GM23338 (cell line): ENCODE data around the gene PITHD1. TPM values are rescaled to one million over a fixed set of nuclear protein-coding genes. Genes with fewer than 3 reads are reported as not detected.
A peak's percentile ranks its signal among the peaks of the same experiment; 100 is the strongest.

Source experiments
- ATAC-seq: fragments of 200-7000 bp; cut with Tn5 transposase; 3 replicates; pipeline ENCODE4 v1.9.1; 2020
- DNase-seq: peaks from one replicate; pipeline ENCODE4 v3.0.0-alpha.2; 2015; ENCODE audit warnings: low spot score
- H2AFZ ChIP-seq: fragments of 200-600 bp; sonication (generic); 2 replicates; pipeline ENCODE4 v1.8.0; 2016; ENCODE audit warnings: antibody characterized with exemption, mild to moderate bottlenecking, moderate library complexity
- H3F3A ChIP-seq: fragments of 200-600 bp; sonication (generic); replicated peaks from 2 replicates; pipeline ENCODE4 v1.8.0; 2017; ENCODE audit warnings: antibody characterized with exemption, mixed run types, low read depth
- H3K27ac ChIP-seq: fragments of 200-600 bp; sonication (generic); 2 replicates; pipeline ENCODE4 v1.6.1; 2016; ENCODE audit warnings: low read depth
- H3K27me3 ChIP-seq: fragments of 200-600 bp; sonication (generic); 2 replicates; pipeline ENCODE4 v1.8.0; 2016; ENCODE audit warnings: mild to moderate bottlenecking, mixed run types, moderate library complexity; ENCODE audit not compliant: insufficient read depth
- H3K36me3 ChIP-seq: fragments of 200-600 bp; sonication (generic); 2 replicates; pipeline ENCODE4 v1.8.0; 2016; ENCODE audit warnings: mild to moderate bottlenecking; ENCODE audit not compliant: insufficient read depth
- H3K4me1 ChIP-seq: fragments of 200-600 bp; sonication (generic); 2 replicates; pipeline ENCODE4 v1.8.0; 2016; ENCODE audit warnings: mild to moderate bottlenecking, moderate library complexity; ENCODE audit not compliant: insufficient read depth
- H3K4me2 ChIP-seq: fragments of 200-600 bp; sonication (generic); 2 replicates; pipeline ENCODE4 v1.7.1; 2017; ENCODE audit warnings: mixed run types
- H3K4me3 ChIP-seq: fragments of 200-600 bp; sonication (generic); 2 replicates; pipeline ENCODE4 v1.6.1; 2016; ENCODE audit warnings: mixed run types
- H3K79me2 ChIP-seq: fragments of 200-600 bp; sonication (generic); replicated peaks from 2 replicates; pipeline ENCODE4 v1.8.0; 2017; ENCODE audit warnings: mild to moderate bottlenecking; ENCODE audit not compliant: insufficient read depth
- H3K9me2 ChIP-seq: fragments of 200-600 bp; sonication (generic); 2 replicates; pipeline ENCODE4 v1.8.0; 2017; ENCODE audit not compliant: insufficient read depth
- H4K20me1 ChIP-seq: fragments of 200-600 bp; sonication (generic); replicated peaks from 2 replicates; pipeline ENCODE4 v1.8.0; 2017; ENCODE audit warnings: mild to moderate bottlenecking; ENCODE audit not compliant: insufficient read depth
- H3K27ac Mint-ChIP-seq: 2 replicates; pipeline ENCODE4 v1.8.0; 2020; ENCODE audit warnings: inconsistent platforms, mild to moderate bottlenecking, moderate library complexity, mixed read lengths
- H3K27me3 Mint-ChIP-seq: 3 replicates; pipeline ENCODE4 v1.8.0; 2022; ENCODE audit warnings: low read depth, mild to moderate bottlenecking, moderate library complexity, mixed read lengths, inconsistent platforms; ENCODE audit not compliant: insufficient read depth, poor library complexity
- H3K36me3 Mint-ChIP-seq: 3 replicates; pipeline ENCODE4 v1.8.0; 2021; ENCODE audit warnings: low read depth, mild to moderate bottlenecking, inconsistent platforms, moderate library complexity, mixed read lengths
- H3K4me1 Mint-ChIP-seq: 3 replicates; pipeline ENCODE4 v1.8.0; 2020; ENCODE audit warnings: mild to moderate bottlenecking, inconsistent platforms, mixed read lengths
- H3K4me3 Mint-ChIP-seq: 3 replicates; pipeline ENCODE4 v1.8.0; 2021; ENCODE audit warnings: moderate library complexity, mild to moderate bottlenecking, inconsistent platforms, mixed read lengths
- H3K9me3 Mint-ChIP-seq: 3 replicates; pipeline ENCODE4 v1.8.0; 2020; ENCODE audit warnings: moderate library complexity, mild to moderate bottlenecking, inconsistent platforms, mixed read lengths
- CREB1 ChIP-seq: fragments of 250-450 bp; sonication (Bioruptor Pico); IDR thresholded peaks from 2 replicates; pipeline ENCODE4 v1.5.0; 2020; ENCODE audit warnings: low read depth, mild to moderate bottlenecking, moderate library complexity
- CTCF ChIP-seq, 2 experiments: fragments of 200-600 bp in 1 of 2; sonication (generic) in 1 of 2; conservative IDR thresholded peaks; 2 replicates each; pipeline versions ENCODE4 v1.5.1 to v1.6.1; 2016 to 2017; ENCODE audit warnings: antibody characterized with exemption in 2 of 2, low read depth in 2 of 2, mild to moderate bottlenecking in 2 of 2, moderate library complexity in 1 of 2
- ETS1 ChIP-seq: IDR thresholded peaks from 2 replicates; pipeline ENCODE4 v1.6.1; 2016; ENCODE audit warnings: antibody characterized with exemption
- EZH2 ChIP-seq: fragments of 200-600 bp; sonication (generic); IDR thresholded peaks from one replicate; pipeline ENCODE4 v1.8.0; 2017; ENCODE audit warnings: antibody characterized with exemption, mild to moderate bottlenecking, low read depth; ENCODE audit not compliant: unreplicated experiment
- EZH2phosphoT487 ChIP-seq: fragments of 200-600 bp; sonication (generic); IDR thresholded peaks from one replicate; pipeline ENCODE4 v1.8.1; 2018; ENCODE audit warnings: antibody characterized with exemption; ENCODE audit not compliant: unreplicated experiment
- JUNB ChIP-seq: IDR thresholded peaks from one replicate; pipeline ENCODE4 v1.6.1; 2016; ENCODE audit warnings: antibody characterized with exemption; ENCODE audit not compliant: unreplicated experiment
- NANOG ChIP-seq: IDR thresholded peaks from 2 replicates; pipeline ENCODE4 v1.6.1; 2016; ENCODE audit warnings: antibody characterized with exemption, borderline replicate concordance
- POLR2AphosphoS5 ChIP-seq: IDR thresholded peaks from 2 replicates; pipeline ENCODE4 v1.6.1; 2016; ENCODE audit warnings: antibody characterized with exemption, low read depth
- REST ChIP-seq: IDR thresholded peaks from one replicate; pipeline ENCODE4 v1.6.1; 2018; ENCODE audit warnings: antibody characterized with exemption; ENCODE audit not compliant: unreplicated experiment
- STAT1 ChIP-seq: IDR thresholded peaks from one replicate; pipeline ENCODE4 v1.6.1; 2016; ENCODE audit warnings: antibody characterized with exemption; ENCODE audit not compliant: unreplicated experiment
- ZNF114 ChIP-seq: fragments of 250-450 bp; sonication (Bioruptor Pico); IDR thresholded peaks from 2 replicates; pipeline ENCODE4 v1.5.0; 2020; ENCODE audit warnings: mild to moderate bottlenecking, moderate library complexity
- ZNF331 ChIP-seq: fragments of 250-450 bp; sonication (Bioruptor Pico); IDR thresholded peaks from 2 replicates; pipeline ENCODE4 v1.5.0; 2020; ENCODE audit warnings: low read depth, mild to moderate bottlenecking, moderate library complexity
- ZNF462 ChIP-seq: fragments of 250-450 bp; sonication (Bioruptor Pico); IDR thresholded peaks from 2 replicates; pipeline ENCODE4 v1.5.0; 2020; ENCODE audit warnings: mild to moderate bottlenecking, moderate library complexity
- polyA plus RNA-seq: library from polyadenylated mRNA; unstranded; fragments of >200 nt; fragmentation: Nextera tagmentation; extraction: Ambion mirVana; gene quantifications from 2 replicates; pipeline ENCODE4 v1.2.1, GENCODE V29; 2016
- total RNA-seq: library from RNA; depleted of rRNA; stranded (reverse); fragments of >200 nt; shearing (Covaris generic); gene quantifications from 2 replicates; pipeline ENCODE4 v1.2.3, GENCODE V29; 2014

The PITHD1 gene
- total and polyA plus RNA-seq, 2 experiments from 2014 or later = 52.9 to 99.0 TPM

- Histone ChIP-seq H3K9me2 (no peaks in the 10 kb centered on the region), H3K27ac (no peak overlapping the region), H3K79me2 (peaks cover 29% of the 10 kb centered on the region), H3K4me3 (no peak overlapping the region), H3F3A (no peaks in the 10 kb centered on the region), H3K36me3 (0 out of 2 replicates have a peak, but pooled peaks cover 5% of the 10 kb centered on the region), H4K20me1 (peaks cover 11% of the 10 kb centered on the region; the same call in 1 of the 2 replicates), H3K27me3 (no peaks in the 10 kb centered on the region), H3K4me2 (no peak overlapping the region), H2AFZ (no peak overlapping the region), H3K4me1 (peaks cover 16% of the 10 kb centered on the region)
- H3K9me3 Mint-ChIP-seq = no peaks in the 10 kb centered on the region
- H3K36me3 Mint-ChIP-seq = peaks cover 12% of the 10 kb centered on the region; the same call in 2 of the 3 replicates
- peak overlapping the region; percentile 79; the same call in 2 of the 3 replicates for H3K4me3 Mint-ChIP-seq
- ATAC-seq (no peak), DNase-seq (no peak)
- peaks cover 27% of the 10 kb centered on the region for H3K4me1 Mint-ChIP-seq
- H3K27ac Mint-ChIP-seq = peak overlapping the region; percentile 54; the same call in 1 of the 2 replicates
- peaks cover 8% of the 10 kb centered on the region for H3K27me3 Mint-ChIP-seq
- TF ChIP-seq ETS1 (no peak), ZNF114 (no peak), ZNF331 (CRISPR knock-in tag) (no peak), CREB1 (CRISPR knock-in tag) (no peak), EZH2phosphoT487 (no peak), NANOG (no peak), ZNF462 (CRISPR knock-in tag) (no peak), POLR2AphosphoS5 (no peak), EZH2 (no peak), STAT1 (no peak), CTCF (conservative IDR thresholded peaks at IDR 0.05; ENCODE audit: low read depth in 2 of 2) (no peak), REST (no peak), JUNB (no peak)
Measured at GRCh38 chr1:23741609-23742008, 36.6 kb upstream of the PITHD1 start.
